ENCODE measurements around the gene MEP1A.

DNA sequence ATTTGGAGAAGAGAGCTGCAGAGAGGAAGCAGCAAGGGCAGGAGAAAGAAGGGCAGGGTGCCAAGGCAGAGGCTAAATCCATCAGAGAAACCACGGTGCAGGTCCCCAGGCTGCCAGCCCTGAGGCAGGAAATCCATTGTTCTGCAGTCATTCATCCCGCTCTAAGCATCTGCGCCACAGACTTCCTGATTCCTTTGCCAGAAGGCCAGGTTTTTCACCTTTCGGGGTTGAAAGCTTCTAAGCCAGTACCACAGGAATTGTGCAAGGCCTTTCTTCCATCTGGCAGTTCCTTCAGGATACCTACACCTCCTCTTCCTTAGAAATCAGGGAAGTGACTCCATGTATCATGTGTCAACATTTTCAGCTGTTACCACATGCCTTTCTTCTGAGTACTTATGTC lies 82.9 kb downstream of the MEP1A start:
- TF ChIP-seq YY1 (IDR thresholded peaks at IDR 0.05; ENCODE audit: insufficient read depth, insufficient read length) (no peak), ZNF274 (IDR thresholded peaks at IDR 0.05; ENCODE audit: low read depth, low read length) (no peak), SUZ12 (IDR thresholded peaks at IDR 0.05; ENCODE audit: extremely low read depth, insufficient read depth, insufficient read length) (no peak)

All from NT2/D1 (cell line).